ENCODE results near the gene SAMD14. TPM values are rescaled to one million over a fixed set of nuclear protein-coding genes. Genes with fewer than 3 reads are reported as not detected.

The SAMD14 gene
- total and polyA plus RNA-seq, 2 donors (not counting 1 experiment from before 2014, with no cell fraction given), result 2.1 to 3.8 TPM

DNA sequence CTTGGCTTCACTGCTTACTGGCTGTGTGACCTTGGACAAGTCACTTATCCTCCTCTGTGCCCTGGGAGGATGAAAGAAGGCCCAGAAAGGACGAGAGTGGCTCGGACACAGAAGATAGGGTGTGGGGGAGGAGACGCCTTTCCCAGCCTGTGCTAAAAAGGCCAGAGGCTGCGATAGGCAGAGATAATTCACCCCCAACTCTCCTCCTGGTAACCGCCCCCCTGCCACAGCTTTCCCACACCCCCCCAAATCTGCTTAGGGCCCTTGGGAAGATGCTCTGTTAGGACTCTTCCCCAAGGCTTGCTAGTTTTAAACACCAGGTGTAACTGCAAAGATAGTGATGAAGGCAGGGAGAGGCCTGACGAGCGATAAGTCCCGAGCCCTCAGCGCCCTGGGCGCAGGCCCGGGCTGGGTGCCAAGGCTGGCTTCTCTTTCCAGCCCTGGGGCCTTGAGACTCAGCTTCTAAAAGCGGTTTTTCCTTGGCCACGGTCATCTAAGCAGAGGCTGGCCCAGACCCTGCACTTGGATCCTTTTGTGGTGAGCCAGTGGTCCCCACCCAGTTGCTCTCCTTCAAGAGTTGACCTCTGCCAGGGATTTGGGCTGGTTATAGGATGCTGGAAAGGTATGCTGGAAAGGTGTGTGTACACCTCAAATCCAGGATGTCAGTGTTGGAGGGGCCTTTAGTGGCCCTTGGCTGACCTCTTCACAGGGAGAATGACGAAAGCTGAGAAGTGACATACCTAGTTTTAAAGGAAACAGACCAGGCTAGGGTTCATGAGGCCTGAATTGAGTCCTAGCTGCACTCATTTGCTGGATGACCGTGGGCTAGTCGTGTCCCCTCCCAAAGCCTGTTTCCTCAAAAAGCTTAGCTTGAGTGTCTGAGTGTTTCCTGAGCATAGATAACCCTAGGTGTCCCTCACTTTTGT lies 24.0 kb upstream of the SAMD14 start:
- no peak overlapping the region for H3K27ac ChIP-seq (ENCODE audit: insufficient read depth, low read length)
- no peak overlapping the region for H3K4me3 ChIP-seq (replicated peaks in 1 of 4; ENCODE audit: control extremely low read depth in 1 of 4, insufficient read depth in 1 of 4, low read depth in 3 of 4, low read length in 4 of 4)
- H3K27me3 ChIP-seq (ENCODE audit: control insufficient read depth, insufficient read depth, low read length), result no peaks in the 10 kb centered on the region
- no peak for DNase-seq (ENCODE audit: low read depth in 2 of 2)
- H3K36me3 ChIP-seq (ENCODE audit: control insufficient read depth, insufficient read depth, low read length), result no peaks in the 10 kb centered on the region
- no peak overlapping the region for H2AFZ ChIP-seq (ENCODE audit: low read length)
- no peak overlapping the region for H3K9ac ChIP-seq (ENCODE audit: insufficient read depth, low read length)
- no peak overlapping the region for H3K4me2 ChIP-seq (ENCODE audit: extremely low read depth, insufficient read depth, low read length)
- H4K20me1 ChIP-seq (ENCODE audit: control insufficient read depth, extremely low read depth, insufficient read depth, low read length), result no peaks in the 10 kb centered on the region
- H3K4me1 ChIP-seq (ENCODE audit: control insufficient read depth, extremely low read depth, insufficient read depth, low read length), result peaks cover 12% of the 10 kb centered on the region
- peaks cover 18% of the 10 kb centered on the region for H3K79me2 ChIP-seq (ENCODE audit: control insufficient read depth, insufficient read depth, low read length)
- TF ChIP-seq EZH2 (IDR thresholded peaks at IDR 0.05; ENCODE audit: low read length, missing control alignments), result no peak
- TF ChIP-seq, protein P1, sequence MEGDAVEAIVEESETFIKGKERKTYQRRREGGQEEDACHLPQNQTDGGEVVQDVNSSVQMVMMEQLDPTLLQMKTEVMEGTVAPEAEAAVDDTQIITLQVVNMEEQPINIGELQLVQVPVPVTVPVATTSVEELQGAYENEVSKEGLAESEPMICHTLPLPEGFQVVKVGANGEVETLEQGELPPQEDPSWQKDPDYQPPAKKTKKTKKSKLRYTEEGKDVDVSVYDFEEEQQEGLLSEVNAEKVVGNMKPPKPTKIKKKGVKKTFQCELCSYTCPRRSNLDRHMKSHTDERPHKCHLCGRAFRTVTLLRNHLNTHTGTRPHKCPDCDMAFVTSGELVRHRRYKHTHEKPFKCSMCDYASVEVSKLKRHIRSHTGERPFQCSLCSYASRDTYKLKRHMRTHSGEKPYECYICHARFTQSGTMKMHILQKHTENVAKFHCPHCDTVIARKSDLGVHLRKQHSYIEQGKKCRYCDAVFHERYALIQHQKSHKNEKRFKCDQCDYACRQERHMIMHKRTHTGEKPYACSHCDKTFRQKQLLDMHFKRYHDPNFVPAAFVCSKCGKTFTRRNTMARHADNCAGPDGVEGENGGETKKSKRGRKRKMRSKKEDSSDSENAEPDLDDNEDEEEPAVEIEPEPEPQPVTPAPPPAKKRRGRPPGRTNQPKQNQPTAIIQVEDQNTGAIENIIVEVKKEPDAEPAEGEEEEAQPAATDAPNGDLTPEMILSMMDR (conservative IDR thresholded peaks at IDR 0.05 in 1 of 2, IDR thresholded peaks at IDR 0.05 in 1 of 2; ENCODE audit: low read depth in 1 of 2, low read length in 2 of 2), result no peak
- H3K9me3 ChIP-seq (ENCODE audit: control insufficient read depth, insufficient read depth, low read depth, low read length), result no peaks in the 10 kb centered on the region

GRCh38 chr17:50152736-50153135 lies 22.8 kb upstream of the SAMD14 start:
- Histone ChIP-seq H3K27ac (ENCODE audit: insufficient read depth, low read length) (no peak overlapping the region), H3K79me2 (ENCODE audit: control insufficient read depth, insufficient read depth, low read length) (peaks cover 29% of the 10 kb centered on the region), H3K9me3 (ENCODE audit: control insufficient read depth, insufficient read depth, low read depth, low read length) (no peaks in the 10 kb centered on the region), H4K20me1 (ENCODE audit: control insufficient read depth, extremely low read depth, insufficient read depth, low read length) (no peaks in the 10 kb centered on the region), H3K27me3 (ENCODE audit: control insufficient read depth, insufficient read depth, low read length) (no peaks in the 10 kb centered on the region), H3K9ac (ENCODE audit: insufficient read depth, low read length) (no peak overlapping the region), H3K4me2 (ENCODE audit: extremely low read depth, insufficient read depth, low read length) (no peak overlapping the region), H3K4me1 (ENCODE audit: control insufficient read depth, extremely low read depth, insufficient read depth, low read length) (peaks cover 12% of the 10 kb centered on the region), H3K4me3 (replicated peaks in 1 of 4; ENCODE audit: control extremely low read depth in 1 of 4, insufficient read depth in 1 of 4, low read depth in 3 of 4, low read length in 4 of 4) (peak overlapping the region in 2 of 4 experiments; percentile 84 to 85), H2AFZ (ENCODE audit: low read length) (no peak overlapping the region), H3K36me3 (ENCODE audit: control insufficient read depth, insufficient read depth, low read length) (no peaks in the 10 kb centered on the region)
- TF ChIP-seq EZH2 (IDR thresholded peaks at IDR 0.05; ENCODE audit: low read length, missing control alignments), result no peak
- TF ChIP-seq, protein P1 (conservative IDR thresholded peaks at IDR 0.05 in 1 of 2, IDR thresholded peaks at IDR 0.05 in 1 of 2; ENCODE audit: low read depth in 1 of 2, low read length in 2 of 2), result no peak
- DNase-seq (ENCODE audit: low read depth in 2 of 2), result no peak

DNA sequence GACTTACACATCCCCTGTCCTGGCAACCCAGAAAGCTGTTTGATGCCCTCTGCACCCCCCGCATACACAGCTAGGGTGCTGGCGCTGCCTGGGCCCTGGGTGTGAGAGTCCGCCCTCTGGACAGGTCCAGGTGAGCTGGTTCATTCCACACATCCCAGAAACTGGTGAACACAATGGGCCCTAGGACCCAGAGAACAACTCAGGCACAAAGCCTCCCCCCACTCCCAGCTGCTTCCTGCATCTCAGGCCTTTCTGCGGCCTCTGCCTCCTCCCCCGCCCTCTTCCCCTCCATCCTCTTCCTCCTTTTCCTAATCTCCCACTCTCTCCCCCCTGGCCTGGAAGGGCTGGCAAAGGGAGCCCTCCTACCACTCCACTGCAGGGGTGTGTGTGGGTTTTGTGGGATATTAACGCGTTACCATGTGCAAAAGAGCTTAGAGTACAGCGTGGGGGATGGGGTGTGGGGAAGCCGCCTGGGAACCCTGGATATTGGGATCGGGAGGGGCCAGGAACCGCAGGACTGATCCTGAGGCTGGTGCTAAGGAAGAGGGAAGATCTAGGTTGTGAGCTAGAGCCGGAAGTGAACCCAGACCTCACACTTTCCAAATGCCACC lies 22.1 kb upstream of the SAMD14 start:
- H3K79me2 ChIP-seq (ENCODE audit: control insufficient read depth, insufficient read depth, low read length), result peaks cover 36% of the 10 kb centered on the region
- H2AFZ ChIP-seq (ENCODE audit: low read length), result no peak overlapping the region
- peak overlapping the region; percentile 21 to 85 (median 65) for H3K4me3 ChIP-seq (replicated peaks in 1 of 4; ENCODE audit: control extremely low read depth in 1 of 4, insufficient read depth in 1 of 4, low read depth in 3 of 4, low read length in 4 of 4)
- H3K27me3 ChIP-seq (ENCODE audit: control insufficient read depth, insufficient read depth, low read length), result no peaks in the 10 kb centered on the region
- H3K9ac ChIP-seq (ENCODE audit: insufficient read depth, low read length), result no peak overlapping the region
- H3K4me1 ChIP-seq (ENCODE audit: control insufficient read depth, extremely low read depth, insufficient read depth, low read length), result peaks cover 13% of the 10 kb centered on the region
- peak overlapping the region; percentile 97 for H3K4me2 ChIP-seq (ENCODE audit: extremely low read depth, insufficient read depth, low read length)
- peak overlapping the region; percentile 83 for H3K27ac ChIP-seq (ENCODE audit: insufficient read depth, low read length)
- H3K36me3 ChIP-seq (ENCODE audit: control insufficient read depth, insufficient read depth, low read length), result no peaks in the 10 kb centered on the region
- H3K9me3 ChIP-seq (ENCODE audit: control insufficient read depth, insufficient read depth, low read depth, low read length), result no peaks in the 10 kb centered on the region
- H4K20me1 ChIP-seq (ENCODE audit: control insufficient read depth, extremely low read depth, insufficient read depth, low read length), result no peaks in the 10 kb centered on the region
- TF ChIP-seq, protein P1 (conservative IDR thresholded peaks at IDR 0.05 in 1 of 2, IDR thresholded peaks at IDR 0.05 in 1 of 2; ENCODE audit: low read depth in 1 of 2, low read length in 2 of 2), result no peak
- no peak for TF ChIP-seq EZH2 (IDR thresholded peaks at IDR 0.05; ENCODE audit: low read length, missing control alignments)
- peak; percentile 88 to 90 for DNase-seq (ENCODE audit: low read depth in 2 of 2)
